Heart left ventricle (tissue), 16 donors: ENCODE data around the gene PIF1. TPM values are rescaled to one million over a fixed set of nuclear protein-coding genes. Genes with fewer than 3 reads are reported as not detected.

Source experiments
- ATAC-seq, 4 donors: fragments of 200-7000 bp; cut with Tn5 transposase; one replicate each; pipeline ENCODE4 v1.9.1; 2020 to 2022; ENCODE audit warnings: moderate library complexity in 4 of 4, mild to moderate bottlenecking in 3 of 4, moderate number of reproducible peaks in 1 of 4
- DNase-seq, 5 donors: peaks; one replicate each; pipeline ENCODE4 v3.0.0-alpha.2; 2020
- H3K27ac ChIP-seq, 12 donors: fragments of 200-600 bp; sonication (generic) in 4 of 12; one replicate each; pipeline versions ENCODE4 v1.5.0 to v1.8.0; 2016 to 2022; ENCODE audit warnings: mild to moderate bottlenecking in 2 of 12
- H3K27me3 ChIP-seq, 9 donors: fragments of 200-600 bp; sonication (generic) in 2 of 9; one replicate each; pipeline versions ENCODE4 v1.5.1 to v1.8.0; 2016 to 2022; ENCODE audit warnings: mild to moderate bottlenecking in 3 of 9
- H3K36me3 ChIP-seq, 9 donors: fragments of 200-600 bp; sonication (generic) in 2 of 9; one replicate each; pipeline versions ENCODE4 v1.5.0 to v1.8.0; 2018 to 2022; ENCODE audit warnings: mild to moderate bottlenecking in 2 of 9
- H3K4me1 ChIP-seq, 12 donors: fragments of 200-600 bp; sonication (generic) in 4 of 12; one replicate each; pipeline versions ENCODE4 v1.5.0 to v1.8.0; 2016 to 2022; ENCODE audit warnings: mild to moderate bottlenecking in 3 of 12
- H3K4me3 ChIP-seq, 12 donors: fragments of 200-600 bp; sonication (generic) in 4 of 12; one replicate each; pipeline versions ENCODE4 v1.5.0 to v1.8.0; 2017 to 2022; ENCODE audit warnings: mild to moderate bottlenecking in 9 of 12, moderate library complexity in 4 of 12
- H3K9me3 ChIP-seq, 12 donors: fragments of 200-600 bp; sonication (generic) in 4 of 12; one replicate each; pipeline versions ENCODE4 v1.5.0 to v1.8.0; 2016 to 2022; ENCODE audit warnings: mild to moderate bottlenecking in 1 of 12
- CTCF ChIP-seq, 12 donors: fragments of 200-600 bp; sonication (generic) in 4 of 12; IDR thresholded peaks; one replicate each; pipeline versions ENCODE4 v1.5.0 to v1.8.0; 2018 to 2022; ENCODE audit warnings: antibody characterized with exemption in 12 of 12, mild to moderate bottlenecking in 5 of 12
- POLR2A ChIP-seq, 2 donors: fragments of 450-650 bp; IDR thresholded peaks; one replicate each; pipeline ENCODE4 v1.6.1; 2017; ENCODE audit warnings: antibody characterized with exemption in 2 of 2, mild to moderate bottlenecking in 2 of 2, moderate library complexity in 2 of 2
- WGBS, 4 donors: extraction: QIAGEN DNeasy Blood & Tissue Kit in 2 of 4; methylation state at CpG; one replicate each; pipeline versions ENCODE4 v1.1.5 to v1.1.7; 2013 to 2018; 5-methylcytosine and 5-hydroxymethylcytosine counted together
- intact Hi-C, 10 donors: fragments of 100-400 bp; cut with DNase I; formaldehyde crosslinking; loops; one replicate each; pipeline versions ENCODE4 v1.11.1 to v1.14.2; 2022
- polyA plus RNA-seq, 2 donors: library from polyadenylated mRNA; stranded (reverse); fragments of 200-250 nt; gene quantifications; one replicate each; pipeline ENCODE4 v1.2.3, GENCODE V29; 2013
- total RNA-seq, 9 donors: library from RNA; depleted of rRNA in 2 of 9; stranded (reverse); fragments of >200 nt in 2 of 9; fragmentation: NEBNext Ultra II Directional in 3 of 9; extraction: Animal tissue kit (Norgen Biotek cat#: 25700) in 3 of 9; gene quantifications; one replicate each; pipeline versions ENCODE4 v1.1.0 to v1.2.4, GENCODE V29; 2016 to 2023
- donor health status: ischemic (EF 13 %, LVEDD 7.1; RV severe dilation, severe dysfunction).
- donor health status: healthy with polysubstance abuse.
- donor health status: DM: no; HTN: yes; CAD: no.
- donor health status: DM: no; HTN: no; CAD: no.
- donor health status: ischemic (EF 25% LVEDD 6.9; RV normal size, moderate dysfunction).
- donor health status: ischemic (EF 25% LVEDD 5.7; RV mildly dilated, moderate dysfunction).
- donor health status: healthy.
- donor health status: DM: yes; HTN: yes; CAD: no.
- donor health status: ischemic (EF 35%, LVEDD 5.7; RV mildly dilated, moderate dysfunction).
- donor health status: nonischemic (EF 11% LVEDD 7.7; RV severe dilation, severe dysfunction).
- donor health status: DM: yes; HTN: yes; CAD: no.
- donor health status: PGD.
- donor health status: ischemic (EF 29% LVEDD 5.4; RV normal size, mild dysfunction).
- donor health status: nonischemic (EF 23%, LVEDD 6.1; RV moderate dilation, normal function).

The PIF1 gene
- total and polyA plus RNA-seq, 11 donors = 0.23 to 4.6 (median 0.52) TPM; not detected in 2

GRCh38 chr15:64781299-64781698 lies 44.1 kb downstream of the PIF1 start:
- Histone ChIP-seq H3K4me3 (no peak overlapping the region), H3K36me3 (no peaks in the 10 kb centered on the region), H3K27ac (no peak overlapping the region), H3K4me1 (peaks cover 0 to 13% (median 4%) of the 10 kb centered on the region in 12 donors), H3K9me3 (no peaks in the 10 kb centered on the region), H3K27me3 (peaks cover 0 to 4% (median 0%) of the 10 kb centered on the region in 9 donors)
- TF ChIP-seq CTCF (IDR thresholded peaks at IDR 0.05) (no peak), POLR2A (IDR thresholded peaks at IDR 0.05) (no peak)
- 78 to 87% (median 83%) methylated on average over 6 of the region's 6 CpGs for WGBS, 4 donors
- intact Hi-C loops = no loop called here
- DNase-seq = no peak
- no peak for ATAC-seq

GRCh38 chr15:64780600-64781156 lies 44.8 kb downstream of the PIF1 start:
- DNase-seq (no peak), ATAC-seq (no peak)
- peaks cover 0 to 19% (median 7%) of the 10 kb centered on the region in 12 donors for H3K4me1 ChIP-seq
- H3K27ac ChIP-seq = no peak overlapping the region
- TF ChIP-seq POLR2A (IDR thresholded peaks at IDR 0.05) (no peak), CTCF (IDR thresholded peaks at IDR 0.05) (no peak)
- H3K4me3 ChIP-seq = no peak overlapping the region
- no peaks in the 10 kb centered on the region for H3K36me3 ChIP-seq
- no peaks in the 10 kb centered on the region for H3K9me3 ChIP-seq
- intact Hi-C loops = no loop called here
- 82 to 85% (median 83%) methylated on average over 8 of the region's 8 CpGs for WGBS, 4 donors
- peaks cover 0 to 10% (median 0%) of the 10 kb centered on the region in 9 donors for H3K27me3 ChIP-seq

- no peaks in the 10 kb centered on the region for H3K9me3 ChIP-seq
- H3K27me3 ChIP-seq = peaks cover 0 to 16% (median 0%) of the 10 kb centered on the region in 9 donors
- no peak for DNase-seq
- TF ChIP-seq CTCF (IDR thresholded peaks at IDR 0.05) = no peak
- no peak for TF ChIP-seq POLR2A (IDR thresholded peaks at IDR 0.05)
- H3K36me3 ChIP-seq = no peaks in the 10 kb centered on the region
- WGBS, 4 donors = 95 to 100% (median 100%) methylated on average over 1 of the region's 1 CpG
- no peak overlapping the region for H3K4me3 ChIP-seq
- H3K4me1 ChIP-seq = peaks cover 0 to 19% (median 7%) of the 10 kb centered on the region in 12 donors
- intact Hi-C loops = no loop called here
- ATAC-seq = no peak
- H3K27ac ChIP-seq = no peak overlapping the region
These were observed 45.8 kb downstream of the PIF1 start for GRCh38 chr15:64779630-64780029.

- DNase-seq = no peak
These were observed 46.4 kb downstream of the PIF1 start for GRCh38 chr15:64779024-64779423.

More at GRCh38 chr15:64779024-64779423, 46.4 kb downstream of the PIF1 start:
- H3K27me3 ChIP-seq = peaks cover 0 to 22% (median 0%) of the 10 kb centered on the region in 9 donors
- no peak overlapping the region for H3K27ac ChIP-seq
- no peak for ATAC-seq
- no peaks in the 10 kb centered on the region for H3K36me3 ChIP-seq
- H3K4me1 ChIP-seq = peaks cover 0 to 24% (median 7%) of the 10 kb centered on the region in 12 donors
- TF ChIP-seq POLR2A (IDR thresholded peaks at IDR 0.05) (no peak), CTCF (IDR thresholded peaks at IDR 0.05) (no peak)
- H3K4me3 ChIP-seq = no peak overlapping the region
- WGBS, 4 donors = 63 to 88% (median 81%) methylated on average over 2 of the region's 2 CpGs
- intact Hi-C loops = no loop called here
- H3K9me3 ChIP-seq = no peaks in the 10 kb centered on the region
